Right lobe of liver (tissue), 4 donors: Measurements from ENCODE around the gene DNM3.

Experiments
- POLR2A ChIP-seq: fragments of 450-650 bp; IDR thresholded peaks from one replicate; pipeline ENCODE4 v1.6.1; 2017; ENCODE audit warnings: antibody characterized with exemption, mild to moderate bottlenecking
- TF ChIP-seq, protein P1 (sequence below), 4 donors: fragments of 200-600 bp in 3 of 4; fragments of 450-650 bp in 1 of 4; IDR thresholded peaks; one replicate each; pipeline versions ENCODE4 v1.5.1 to v1.8.0; 2016 to 2022; ENCODE audit warnings: antibody characterized with exemption in 4 of 4, mild to moderate bottlenecking in 2 of 4
- donor health status: DM: no; HTN: no; CAD: no.
- donor health status: DM: no; HTN: no; CAD: no.
- donor health status: DM: no; HTN: yes; CAD: no.

DNA sequence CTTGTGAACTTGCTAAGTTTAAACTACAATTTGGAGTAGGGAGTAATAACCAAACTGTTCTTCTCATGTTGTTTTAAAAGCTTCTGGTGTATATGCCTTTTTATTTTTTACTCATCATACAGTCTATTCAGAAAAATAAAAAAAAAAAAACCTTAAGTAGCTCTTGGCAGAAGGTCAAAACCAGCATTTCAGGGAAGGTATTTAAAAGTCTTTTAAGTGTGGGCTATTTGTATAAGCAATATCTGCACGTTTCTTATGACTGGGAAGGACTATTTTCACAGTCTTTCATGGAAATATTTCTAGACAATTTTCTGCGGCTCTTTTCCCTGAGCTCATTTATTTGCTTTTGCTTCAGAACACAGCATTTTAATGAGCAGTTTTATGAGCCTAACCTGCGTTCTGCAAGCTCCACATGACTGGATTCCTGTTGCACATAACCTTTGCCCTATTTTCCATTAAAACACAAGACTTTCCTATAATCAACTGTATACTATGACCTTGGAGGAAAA is 518.2 kb downstream of the DNM3 start:
- TF ChIP-seq, protein P1, sequence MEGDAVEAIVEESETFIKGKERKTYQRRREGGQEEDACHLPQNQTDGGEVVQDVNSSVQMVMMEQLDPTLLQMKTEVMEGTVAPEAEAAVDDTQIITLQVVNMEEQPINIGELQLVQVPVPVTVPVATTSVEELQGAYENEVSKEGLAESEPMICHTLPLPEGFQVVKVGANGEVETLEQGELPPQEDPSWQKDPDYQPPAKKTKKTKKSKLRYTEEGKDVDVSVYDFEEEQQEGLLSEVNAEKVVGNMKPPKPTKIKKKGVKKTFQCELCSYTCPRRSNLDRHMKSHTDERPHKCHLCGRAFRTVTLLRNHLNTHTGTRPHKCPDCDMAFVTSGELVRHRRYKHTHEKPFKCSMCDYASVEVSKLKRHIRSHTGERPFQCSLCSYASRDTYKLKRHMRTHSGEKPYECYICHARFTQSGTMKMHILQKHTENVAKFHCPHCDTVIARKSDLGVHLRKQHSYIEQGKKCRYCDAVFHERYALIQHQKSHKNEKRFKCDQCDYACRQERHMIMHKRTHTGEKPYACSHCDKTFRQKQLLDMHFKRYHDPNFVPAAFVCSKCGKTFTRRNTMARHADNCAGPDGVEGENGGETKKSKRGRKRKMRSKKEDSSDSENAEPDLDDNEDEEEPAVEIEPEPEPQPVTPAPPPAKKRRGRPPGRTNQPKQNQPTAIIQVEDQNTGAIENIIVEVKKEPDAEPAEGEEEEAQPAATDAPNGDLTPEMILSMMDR (IDR thresholded peaks at IDR 0.05) = no peak
- TF ChIP-seq POLR2A = no peak
